Panc1 (cell line): ENCODE data around the gene IRF2. TPM values are rescaled to one million over a fixed set of nuclear protein-coding genes. Genes with fewer than 3 reads are reported as not detected.

Experiments
- ATAC-seq: fragments of 200-7000 bp; cut with Tn5 transposase; 2 replicates; pipeline ENCODE4 v1.9.1; 2020; ENCODE audit warnings: mild to moderate bottlenecking, moderate library complexity
- BruUV-seq: library from RNA; stranded (reverse); fragments of 400-500 nt; replicated peaks from 2 replicates; lab custom pipeline; 2021; lab: Mats Ljungman, UMichigan
- CTCF ChIA-PET: fragments of 300-600 bp; sonication (Branson Sonifier 250); formaldehyde crosslinking; loops from one replicate; lab custom pipeline; 2022; ENCODE audit warnings: antibody characterized with exemption; lab: Charles Lee
- POLR2A ChIA-PET: fragments of 300-600 bp; sonication (Branson Sonifier 250); formaldehyde crosslinking; loops from one replicate; lab custom pipeline; 2022; ENCODE audit warnings: antibody characterized with exemption; lab: Charles Lee
- DNase-seq: peaks from one replicate; pipeline ENCODE4 v3.0.0-alpha.2; 2010; ENCODE audit warnings: low read depth, low spot score
- H3K27ac ChIP-seq: 2 replicates; pipeline ENCODE4 v1.5.1; 2011; ENCODE audit warnings: mild to moderate bottlenecking, low read length, inconsistent platforms
- H3K27me3 ChIP-seq: fragments of 200-500 bp; sonication (Bioruptor generic); 2 replicates; pipeline ENCODE4 v1.6.0; 2014; ENCODE audit warnings: low read length, inconsistent platforms; ENCODE audit not compliant: control insufficient read depth, insufficient read depth
- H3K36me3 ChIP-seq: fragments of 200-500 bp; sonication (Bioruptor generic); 2 replicates; pipeline ENCODE4 v1.5.1; 2014; ENCODE audit warnings: inconsistent platforms, mild to moderate bottlenecking, low read length, moderate library complexity; ENCODE audit not compliant: control insufficient read depth, insufficient read depth
- H3K4me1 ChIP-seq: 2 replicates; pipeline ENCODE4 v1.5.1; 2011; ENCODE audit warnings: inconsistent platforms, mild to moderate bottlenecking, low read length, moderate library complexity; ENCODE audit not compliant: control insufficient read depth, insufficient read depth
- H3K4me3 ChIP-seq, 2 experiments: 2 replicates each; pipeline ENCODE4 v1.5.1; 2011 to 2012; ENCODE audit warnings: low read depth in 2 of 2, low read length in 2 of 2, mild to moderate bottlenecking in 2 of 2, inconsistent platforms in 1 of 2, moderate library complexity in 1 of 2
- H3K9me3 ChIP-seq: fragments of 200-500 bp; sonication (Bioruptor generic); 2 replicates; pipeline ENCODE4 v1.5.1; 2014; ENCODE audit warnings: low read depth, mild to moderate bottlenecking, inconsistent platforms, low read length, moderate library complexity; ENCODE audit not compliant: control insufficient read depth, insufficient read depth
- CTCF ChIP-seq: fragments of 450-650 bp; IDR thresholded peaks from 2 replicates; pipeline ENCODE4 v1.5.1; 2017; ENCODE audit warnings: mild to moderate bottlenecking
- POLR2AphosphoS5 ChIP-seq: IDR thresholded peaks from 2 replicates; pipeline ENCODE4 v1.6.1; 2012; ENCODE audit warnings: mild to moderate bottlenecking, low read depth, low read length, moderate library complexity
- REST ChIP-seq, 2 experiments: IDR thresholded peaks; 2 replicates each; pipeline ENCODE4 v1.6.1; 2011 to 2012; ENCODE audit warnings: low read depth in 2 of 2, control low read depth in 1 of 2, low read length in 1 of 2, mild to moderate bottlenecking in 1 of 2, moderate library complexity in 1 of 2; ENCODE audit not compliant: insufficient read depth in 1 of 2
- SIN3A ChIP-seq: IDR thresholded peaks from 2 replicates; pipeline ENCODE4 v1.6.1; 2012; ENCODE audit warnings: low read depth, mild to moderate bottlenecking, low read length, moderate library complexity, borderline replicate concordance; ENCODE audit not compliant: insufficient read depth
- TCF7L2 ChIP-seq: IDR thresholded peaks from 2 replicates; pipeline ENCODE4 v1.6.1; 2011; ENCODE audit warnings: mild to moderate bottlenecking, low read depth, low read length, inconsistent platforms
- in situ Hi-C: cut with HindIII; loops from 2 replicates; pipeline ENCODE4 v1.10.0; 2016; ENCODE audit warnings: low sequenced_read_pairs, low pct_unique_long_range_greater_than_20kb
- intact Hi-C: fragments of 100-400 bp; cut with micrococcal nuclease; formaldehyde crosslinking; loops from one replicate; pipeline ENCODE4 v1.10.0; 2022; ENCODE audit not compliant: unreplicated experiment
- total RNA-seq: library from RNA; stranded (reverse); gene quantifications from one replicate; pipeline ENCODE4 v1.2.1, GENCODE V29; 2021; ENCODE audit not compliant: unreplicated experiment

The IRF2 gene
- total RNA-seq, 1 experiment from 2014 or later = 16.2 TPM

- CTCF ChIA-PET = no interaction called here
- in situ Hi-C loops = no loop called here
- Histone ChIP-seq H3K4me1 (peaks cover 3% of the 10 kb centered on the region; the same call in 1 of the 2 replicates), H3K9me3 (no peaks in the 10 kb centered on the region), H3K27me3 (no peaks in the 10 kb centered on the region), H3K36me3 (no peaks in the 10 kb centered on the region), H3K27ac (no peak overlapping the region), H3K4me3 (no peak overlapping the region)
- POLR2A ChIA-PET = no interaction called here
- BruUV-seq = no TSS peak
- ATAC-seq = no peak
- intact Hi-C loops = no loop called here
- DNase-seq = no peak
- TF ChIP-seq CTCF (no peak), POLR2AphosphoS5 (no peak), REST (IDR thresholded peaks at IDR 0.05; ENCODE audit: insufficient read depth in 1 of 2, low read depth in 2 of 2, low read length in 1 of 2) (no peak), SIN3A (no peak), TCF7L2 (no peak)
Observed at GRCh38 chr4:184511156-184511555, 36.8 kb upstream of the IRF2 start.

DNA sequence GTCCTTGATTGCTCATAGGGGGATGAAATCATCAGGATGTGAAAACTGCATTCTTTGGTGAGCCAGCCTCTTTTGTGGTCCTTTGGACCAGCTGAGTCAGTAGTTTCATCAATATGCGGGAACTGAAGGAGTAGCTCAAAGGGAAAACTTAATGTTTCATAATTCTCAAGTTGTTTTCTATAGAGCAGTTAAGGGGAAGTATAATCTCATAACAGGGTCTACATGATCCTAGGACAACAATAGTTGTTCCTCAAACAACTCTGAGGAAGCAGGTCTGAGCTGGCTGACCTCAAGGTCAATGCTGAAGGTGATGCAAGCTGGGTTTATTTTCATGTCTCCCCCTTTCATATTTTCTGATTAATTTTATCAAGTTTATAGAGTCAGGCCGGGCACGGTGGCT, 36.1 kb upstream of the IRF2 start:
- no peak for ATAC-seq
- BruUV-seq = no TSS peak
- Histone ChIP-seq H3K27ac (no peak overlapping the region), H3K4me1 (peaks cover 3% of the 10 kb centered on the region; the same call in 1 of the 2 replicates), H3K4me3 (no peak overlapping the region), H3K27me3 (no peaks in the 10 kb centered on the region), H3K9me3 (no peaks in the 10 kb centered on the region), H3K36me3 (no peaks in the 10 kb centered on the region)
- TF ChIP-seq REST (IDR thresholded peaks at IDR 0.05; ENCODE audit: insufficient read depth in 1 of 2, low read depth in 2 of 2, low read length in 1 of 2) = no peak
- no peak for TF ChIP-seq TCF7L2
- no peak for TF ChIP-seq SIN3A
- no peak for TF ChIP-seq POLR2AphosphoS5
- no peak for TF ChIP-seq CTCF
- no peak for DNase-seq
- in situ Hi-C loops = no loop called here
- intact Hi-C loops = no loop called here
- ChIA-PET POLR2A (no interaction called here), CTCF (no interaction called here)
